SK-N-SH (cell line): ENCODE measurements around the gene SPATA31D3.

Experiments used
- GATA2 ChIP-seq: sonication (generic); formaldehyde crosslinking; IDR thresholded peaks from 2 replicates; pipeline ENCODE4 v1.5.0; 2020; ENCODE audit warnings: mild to moderate bottlenecking, missing genetic modification reagents
- SIN3A ChIP-seq: IDR thresholded peaks from 2 replicates; pipeline ENCODE4 v1.6.1; 2012; ENCODE audit warnings: low read depth, mild to moderate bottlenecking, low read length, moderate library complexity, borderline replicate concordance

GRCh38 chr9:81955625-81956024 lies 12.3 kb downstream of the SPATA31D3 start:
- TF ChIP-seq GATA2 (CRISPR knock-in tag) (no peak), SIN3A (no peak)
